SH-SY5Y (cell line): ENCODE data around the gene UBE2H.

Experiments
- GATA2 ChIP-seq: IDR thresholded peaks from 2 replicates; pipeline ENCODE4 v1.6.1; 2011; ENCODE audit warnings: mild to moderate bottlenecking, low read depth, low read length
- GATA3 ChIP-seq: IDR thresholded peaks from 2 replicates; pipeline ENCODE4 v1.6.1; 2011; ENCODE audit warnings: low read depth, mild to moderate bottlenecking, low read length, moderate library complexity

DNA sequence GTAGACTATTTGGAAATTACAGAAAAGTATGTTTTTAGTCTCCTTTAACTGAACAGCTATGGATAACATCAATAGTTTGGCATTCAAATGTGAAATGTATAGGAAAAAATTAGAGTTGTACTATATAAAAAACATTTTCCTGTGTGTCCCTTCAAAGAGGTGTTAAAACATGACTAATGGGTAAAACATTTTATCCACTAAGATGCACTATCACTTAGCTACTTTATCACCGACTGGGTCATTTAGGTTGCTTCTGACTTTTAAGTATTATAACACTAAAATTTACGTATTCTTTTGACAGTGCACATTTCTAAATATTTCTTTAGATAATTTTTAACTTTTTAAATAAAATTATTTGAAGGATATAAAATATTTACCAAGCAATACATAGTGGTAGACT is 77.6 kb downstream of the UBE2H start:
- no peak for TF ChIP-seq GATA3
- no peak for TF ChIP-seq GATA2
